MV-4-11 (cell line): ENCODE measurements around the gene CA5A.
"Not testable (repeated sequence)": the region's sequence is repeated elsewhere in the genome, so short reads cannot be mapped to it uniquely, and the experiment has no call there.

ENCODE experiments used
- DNase-seq: peaks from one replicate; lab custom pipeline; 2025; lab: John Stamatoyannopoulos, UW

The CA5A gene

GRCh38 chr16:87865902-87866555, 70.3 kb downstream of the CA5A start:
- not testable (repeated sequence) for DNase-seq

GRCh38 chr16:87864331-87864989, 71.9 kb downstream of the CA5A start:
- no peak for DNase-seq

- DNase-seq: not testable (repeated sequence)
These were observed 73.0 kb downstream of the CA5A start for GRCh38 chr16:87863327-87863635.

- not testable (repeated sequence) for DNase-seq
These were observed 73.6 kb downstream of the CA5A start for GRCh38 chr16:87862597-87863326.

- DNase-seq: not testable (repeated sequence)
These were observed 74.8 kb downstream of the CA5A start for GRCh38 chr16:87861300-87862099.

GRCh38 chr16:87860553-87861299, 75.6 kb downstream of the CA5A start:
- peak; percentile 43 for DNase-seq

- peak; percentile 36 for DNase-seq
These were observed 78.0 kb downstream of the CA5A start for GRCh38 chr16:87858151-87858993.

GRCh38 chr16:87856791-87857228, 79.5 kb downstream of the CA5A start:
- no peak for DNase-seq

- peak; percentile 61 for DNase-seq
These were observed 80.2 kb downstream of the CA5A start for GRCh38 chr16:87855852-87856715.

GRCh38 chr16:87854907-87855683, 81.2 kb downstream of the CA5A start:
- DNase-seq: no peak

GRCh38 chr16:87854053-87854906, 82.0 kb downstream of the CA5A start:
- DNase-seq: no peak

- peak; percentile 94 for DNase-seq
These were observed 82.8 kb downstream of the CA5A start for GRCh38 chr16:87853411-87854052.

- no peak for DNase-seq
These were observed 84.7 kb downstream of the CA5A start for GRCh38 chr16:87851601-87852000.

GRCh38 chr16:87851141-87851587, 85.2 kb downstream of the CA5A start:
- no peak for DNase-seq

- DNase-seq: peak; percentile 18
These were observed 86.0 kb downstream of the CA5A start for GRCh38 chr16:87850009-87851006.

GRCh38 chr16:87849419-87850008, 86.8 kb downstream of the CA5A start:
- DNase-seq: no peak
